ENCODE measurements around the gene UGT1A10.
"Not testable (repeated sequence)": the region's sequence is repeated elsewhere in the genome, so short reads cannot be mapped to it uniquely, and the experiment has no call there.

The UGT1A10 gene

DNA sequence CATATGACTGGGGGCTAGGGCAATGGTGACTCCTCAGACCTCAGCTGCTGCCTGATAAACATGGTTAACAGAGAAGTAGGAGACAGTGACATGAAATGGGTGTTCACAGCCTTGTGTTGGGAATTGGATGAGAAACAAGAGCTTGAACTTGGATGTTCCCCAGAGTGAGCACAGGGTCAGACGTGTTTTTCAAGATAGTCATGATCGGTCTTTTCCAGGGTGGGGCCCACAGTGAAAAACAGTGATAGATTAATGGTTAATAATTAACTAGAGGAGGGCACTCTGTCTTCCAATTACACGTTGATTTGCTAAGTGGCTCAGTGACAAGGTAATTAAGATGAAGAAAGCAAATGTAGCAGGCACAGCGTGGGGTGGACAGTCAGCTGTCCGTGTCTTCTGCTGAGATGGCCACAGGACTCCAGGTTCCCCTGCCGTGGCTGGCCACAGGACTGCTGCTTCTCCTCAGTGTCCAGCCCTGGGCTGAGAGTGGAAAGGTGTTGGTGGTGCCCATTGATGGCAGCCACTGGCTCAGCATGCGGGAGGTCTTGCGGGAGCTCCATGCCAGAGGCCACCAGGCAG lies 92.6 kb downstream of the UGT1A10 start, which contains the start of gene UGT1A3:
Gene UGT1A3, plus strand, starts transcription at position 320 of the 579 bp plus-strand sequence. Its CDS starts 85 bp downstream, at position 405.
- H3K27ac Mint-ChIP-seq = no peak within 1 kb of the TSS
- no peak within 1 kb of the TSS for H3K4me3 Mint-ChIP-seq
- no peaks in the 10 kb centered on the region for H3K36me3 Mint-ChIP-seq
- no peaks in the 10 kb centered on the region for H3K9me3 Mint-ChIP-seq
- DNase-seq (ENCODE audit: low spot score in 2 of 2) (no peak), ATAC-seq (no peak)
- H3K4me1 Mint-ChIP-seq = no peaks in the 10 kb centered on the region

DNA sequence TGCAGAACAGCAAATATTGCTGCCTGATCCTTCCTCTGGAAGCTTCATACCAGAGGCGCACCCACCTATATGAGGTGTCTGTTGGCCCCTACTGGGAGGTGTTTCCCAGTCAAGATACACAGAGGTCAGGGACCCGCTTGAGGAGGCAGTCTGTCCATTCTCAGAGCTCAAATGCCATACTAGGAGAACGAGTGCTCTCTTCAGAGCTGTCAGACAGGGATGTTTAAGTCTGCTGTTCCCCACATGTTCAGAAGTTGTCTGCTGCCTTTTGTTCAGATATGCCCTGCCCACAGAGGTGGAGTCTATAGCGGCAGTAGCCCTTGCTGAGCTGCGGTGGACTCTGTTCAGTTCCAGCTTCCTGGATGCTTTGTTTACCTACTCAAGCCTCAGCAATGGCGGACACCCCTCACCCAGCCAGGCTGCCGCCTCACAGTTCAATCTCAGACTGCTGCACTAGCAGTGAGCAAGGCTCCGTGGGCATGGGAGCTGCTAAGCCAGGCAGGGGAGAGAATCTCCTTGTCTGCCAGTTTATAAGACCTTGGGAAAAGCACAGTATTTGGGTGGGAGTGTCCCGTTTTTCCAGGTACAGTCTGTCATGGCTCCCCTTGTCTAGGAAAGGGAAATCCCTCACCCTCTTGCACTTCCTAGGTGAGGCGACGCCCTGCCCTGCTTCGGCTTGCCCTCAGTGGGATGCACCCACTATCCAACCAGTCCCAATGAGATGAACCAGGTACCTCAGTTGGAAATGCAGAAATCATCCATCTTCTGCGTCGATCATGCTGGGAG lies 100.8 kb downstream of the UGT1A10 start:
- not testable (repeated sequence) for ATAC-seq; H3K27ac Mint-ChIP-seq; H3K4me3 Mint-ChIP-seq; H3K4me1 Mint-ChIP-seq; H3K36me3 Mint-ChIP-seq; DNase-seq (ENCODE audit: low spot score in 2 of 2); H3K9me3 Mint-ChIP-seq

DNA sequence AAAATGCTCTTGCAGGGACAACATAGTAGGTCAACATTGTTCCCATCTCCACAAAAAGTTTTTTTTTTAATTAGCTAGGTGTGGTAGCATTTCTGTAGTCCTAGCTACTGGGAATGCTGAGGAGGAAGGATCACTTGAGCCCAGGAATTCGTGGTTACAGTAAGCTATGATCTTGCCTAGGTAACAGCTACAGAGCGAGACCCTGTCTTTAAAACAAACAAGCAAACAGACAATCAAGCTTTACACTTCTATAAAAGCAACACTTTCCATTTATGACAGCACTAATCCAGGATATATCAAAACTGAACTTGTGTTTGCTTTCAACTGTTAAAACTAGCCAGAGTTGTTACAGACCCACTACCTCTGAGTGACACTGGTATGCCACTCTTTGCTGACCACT lies 104.6 kb downstream of the UGT1A10 start:
- Mint-ChIP-seq H3K4me3 (no peak overlapping the region), H3K9me3 (no peaks in the 10 kb centered on the region), H3K36me3 (no peaks in the 10 kb centered on the region), H3K4me1 (no peaks in the 10 kb centered on the region), H3K27ac (no peak overlapping the region)
- no peak for ATAC-seq
- DNase-seq (ENCODE audit: low spot score in 2 of 2) = no peak

DNA sequence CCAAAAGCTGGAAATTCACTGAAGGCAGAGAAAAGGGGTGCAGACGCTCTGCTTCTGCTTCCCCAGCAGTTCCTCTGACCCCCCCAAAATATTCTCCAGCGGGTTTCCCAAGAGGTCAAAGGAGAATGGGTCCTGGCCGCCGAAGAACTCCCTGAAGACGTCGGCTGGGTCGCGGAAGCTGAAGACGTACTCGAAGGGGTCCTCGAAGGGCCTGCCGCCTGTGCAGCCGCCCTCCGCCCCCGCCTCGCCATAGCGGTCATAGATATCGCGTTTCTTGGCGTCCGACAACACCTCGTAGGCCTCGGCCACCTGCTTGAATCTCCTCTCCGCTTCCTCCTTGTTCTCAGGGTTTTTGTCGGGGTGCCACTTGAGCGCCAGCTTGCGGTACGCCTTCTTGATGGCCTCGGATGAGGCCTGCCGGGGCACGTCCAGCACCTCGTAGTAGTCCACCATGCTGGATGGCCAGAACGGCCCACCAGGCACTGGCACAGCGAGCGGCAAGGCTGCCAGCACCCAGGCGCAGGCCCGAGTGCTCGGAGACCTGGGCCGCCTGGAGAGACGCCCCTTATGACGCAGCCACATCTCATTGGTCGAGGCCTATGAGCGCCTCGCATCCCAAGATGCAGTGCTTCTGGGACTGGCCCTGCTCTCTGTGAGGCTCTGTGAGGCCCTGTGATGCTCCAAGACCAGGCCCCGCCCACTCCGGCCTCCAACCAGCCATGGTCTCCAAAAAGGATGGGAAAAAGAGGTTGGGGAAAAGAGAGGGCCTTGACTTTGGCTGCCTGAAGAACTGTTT lies 107.4 kb downstream of the UGT1A10 start:
- no peak overlapping the region for H3K4me3 Mint-ChIP-seq
- H3K4me1 Mint-ChIP-seq = no peaks in the 10 kb centered on the region
- DNase-seq (ENCODE audit: low spot score in 2 of 2) (no peak), ATAC-seq (no peak)
- no peaks in the 10 kb centered on the region for H3K9me3 Mint-ChIP-seq
- H3K36me3 Mint-ChIP-seq = no peaks in the 10 kb centered on the region
- no peak overlapping the region for H3K27ac Mint-ChIP-seq

DNA sequence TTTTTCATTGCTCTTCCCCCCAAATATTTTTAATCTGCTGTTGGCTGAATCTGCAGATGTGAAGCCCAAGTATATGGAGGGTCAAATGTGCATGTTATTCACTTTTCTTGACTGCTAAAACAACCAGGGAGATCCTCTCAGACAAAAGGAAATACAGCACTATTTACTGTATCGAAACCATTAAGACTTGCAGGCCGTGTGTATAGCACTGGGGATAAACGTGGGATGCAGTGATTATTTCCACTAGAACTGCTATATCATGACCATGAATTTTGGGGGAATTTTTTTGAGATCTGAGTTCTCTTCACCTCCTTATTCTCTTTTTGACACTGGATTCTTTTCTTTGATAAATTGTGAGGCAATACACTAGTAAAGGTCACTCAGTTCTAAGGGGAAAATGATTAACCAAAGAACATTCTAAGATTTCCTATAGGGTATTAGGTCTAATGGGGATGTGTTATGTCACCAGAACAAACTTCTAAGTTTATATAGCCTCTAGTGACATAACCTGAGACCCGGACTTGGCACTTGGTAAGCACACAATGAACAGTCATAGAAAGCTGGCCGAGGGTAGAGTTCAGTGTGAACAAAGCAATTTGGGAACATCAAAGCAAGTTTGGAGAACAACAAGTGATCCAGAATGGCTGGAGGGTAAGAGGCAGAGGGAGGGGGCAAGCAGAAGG lies 109.0 kb downstream of the UGT1A10 start:
- H3K27ac Mint-ChIP-seq = no peak overlapping the region
- H3K4me1 Mint-ChIP-seq = no peaks in the 10 kb centered on the region
- H3K9me3 Mint-ChIP-seq = peaks cover 6% of the 10 kb centered on the region
- DNase-seq (ENCODE audit: low spot score in 2 of 2) (no peak), ATAC-seq (no peak)
- H3K36me3 Mint-ChIP-seq = no peaks in the 10 kb centered on the region
- no peak overlapping the region for H3K4me3 Mint-ChIP-seq

DNA sequence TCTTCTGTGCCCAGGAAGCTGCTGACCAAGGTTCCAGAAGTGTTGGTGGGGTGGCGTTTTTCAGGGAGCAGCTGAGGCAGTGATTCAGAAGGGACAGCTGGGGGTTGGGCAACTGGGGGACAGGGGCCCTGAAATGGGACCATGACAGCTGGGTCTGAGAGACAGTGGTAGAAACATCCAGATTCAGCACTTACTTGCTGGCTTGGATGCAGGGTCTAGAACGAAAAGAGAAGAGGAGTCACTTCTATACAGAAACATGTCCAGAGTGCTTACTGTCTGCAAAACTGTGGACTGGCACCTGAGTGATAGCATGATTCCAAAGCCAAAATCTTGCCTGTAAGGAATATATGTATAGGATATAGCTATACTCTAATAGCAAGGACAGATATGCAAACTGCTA lies 109.6 kb downstream of the UGT1A10 start:
- H3K4me3 Mint-ChIP-seq; ATAC-seq; H3K27ac Mint-ChIP-seq; H3K9me3 Mint-ChIP-seq; H3K36me3 Mint-ChIP-seq; H3K4me1 Mint-ChIP-seq; DNase-seq (ENCODE audit: low spot score in 2 of 2): not testable (repeated sequence)

DNA sequence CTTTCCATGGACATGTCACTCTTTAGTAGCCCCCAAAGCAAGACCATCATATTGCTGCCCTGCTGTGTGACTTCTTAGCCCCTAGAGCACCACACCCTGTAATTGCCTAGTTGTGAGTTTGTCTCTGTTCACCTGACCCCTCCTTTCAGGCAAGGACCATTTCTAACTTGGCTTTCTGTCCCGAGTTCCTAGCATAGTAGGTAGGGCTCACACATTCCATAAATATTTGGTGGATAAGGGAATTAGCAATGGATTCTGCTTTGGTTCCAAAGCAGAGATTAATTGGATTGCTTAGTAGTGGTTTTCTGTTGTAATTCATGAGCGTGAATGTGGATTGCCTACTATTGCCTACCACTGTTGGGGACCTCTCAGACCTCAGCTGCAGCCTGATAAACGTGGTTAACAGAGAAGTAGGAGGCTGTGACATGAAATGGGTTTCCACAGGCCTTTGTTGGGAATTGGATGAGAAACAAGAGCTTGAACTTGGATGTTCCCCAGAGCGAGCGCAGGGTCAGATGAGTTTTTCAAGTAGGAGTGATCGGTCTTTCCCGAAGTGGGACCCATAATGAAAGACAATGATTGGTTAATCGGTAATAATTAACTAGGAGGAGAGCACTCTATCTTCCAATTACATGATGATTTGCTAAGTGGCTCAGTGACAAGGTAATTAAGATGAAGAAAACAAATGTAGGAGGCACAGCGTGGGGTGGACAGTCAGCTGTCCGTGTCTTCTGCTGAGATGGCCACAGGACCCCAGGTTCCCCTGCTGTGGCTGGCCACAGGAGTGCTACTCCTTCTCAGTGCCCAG lies 110.4 kb downstream of the UGT1A10 start:
- no peak for DNase-seq (ENCODE audit: low spot score in 2 of 2)
- H3K4me1 Mint-ChIP-seq = no peaks in the 10 kb centered on the region
- no peak for ATAC-seq
- peaks cover 10% of the 10 kb centered on the region for H3K9me3 Mint-ChIP-seq
- H3K4me3 Mint-ChIP-seq = no peak overlapping the region
- H3K36me3 Mint-ChIP-seq = no peaks in the 10 kb centered on the region
- H3K27ac Mint-ChIP-seq = no peak overlapping the region

DNA sequence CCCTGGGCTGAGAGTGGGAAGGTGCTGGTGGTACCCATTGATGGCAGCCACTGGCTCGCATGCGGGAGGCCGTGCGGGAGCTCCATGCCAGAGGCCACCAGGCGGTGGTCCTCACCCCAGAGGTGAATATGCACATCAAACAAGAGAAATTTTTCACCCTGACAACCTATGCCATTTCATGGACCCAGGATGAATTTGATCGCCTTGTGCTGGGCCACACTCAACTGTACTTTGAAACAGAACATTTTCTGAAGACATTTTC lies 111.0 kb downstream of the UGT1A10 start:
- ATAC-seq (no peak), DNase-seq (ENCODE audit: low spot score in 2 of 2) (no peak)
- no peak overlapping the region for H3K27ac Mint-ChIP-seq
- H3K4me3 Mint-ChIP-seq = no peak overlapping the region
- H3K9me3 Mint-ChIP-seq = peaks cover 11% of the 10 kb centered on the region
- no peaks in the 10 kb centered on the region for H3K36me3 Mint-ChIP-seq
- H3K4me1 Mint-ChIP-seq = no peaks in the 10 kb centered on the region

DNA sequence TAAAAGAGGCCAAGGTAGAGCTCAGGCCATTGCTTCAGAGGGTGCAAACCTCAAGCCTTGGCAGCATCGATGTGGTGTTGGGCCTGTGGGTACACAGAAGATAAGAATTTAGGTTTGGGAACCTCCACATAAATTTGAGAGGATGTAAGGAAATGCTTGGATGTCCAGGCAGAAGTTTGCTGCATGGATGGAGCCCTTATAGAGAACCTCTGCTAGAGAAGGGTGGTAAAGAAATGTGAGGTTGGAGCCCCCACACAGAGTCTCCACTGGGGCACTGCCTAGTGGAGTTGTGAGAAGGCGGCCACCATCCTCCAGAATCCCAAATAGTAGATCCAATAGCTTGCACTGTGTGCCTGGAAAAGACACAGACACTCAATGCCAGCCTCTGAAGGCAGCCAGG lies 114.4 kb downstream of the UGT1A10 start:
- H3K36me3 Mint-ChIP-seq; DNase-seq (ENCODE audit: low spot score in 2 of 2); H3K4me1 Mint-ChIP-seq; ATAC-seq; H3K4me3 Mint-ChIP-seq; H3K27ac Mint-ChIP-seq: not testable (repeated sequence)
- H3K9me3 Mint-ChIP-seq = peaks cover 11% of the 10 kb centered on the region

DNA sequence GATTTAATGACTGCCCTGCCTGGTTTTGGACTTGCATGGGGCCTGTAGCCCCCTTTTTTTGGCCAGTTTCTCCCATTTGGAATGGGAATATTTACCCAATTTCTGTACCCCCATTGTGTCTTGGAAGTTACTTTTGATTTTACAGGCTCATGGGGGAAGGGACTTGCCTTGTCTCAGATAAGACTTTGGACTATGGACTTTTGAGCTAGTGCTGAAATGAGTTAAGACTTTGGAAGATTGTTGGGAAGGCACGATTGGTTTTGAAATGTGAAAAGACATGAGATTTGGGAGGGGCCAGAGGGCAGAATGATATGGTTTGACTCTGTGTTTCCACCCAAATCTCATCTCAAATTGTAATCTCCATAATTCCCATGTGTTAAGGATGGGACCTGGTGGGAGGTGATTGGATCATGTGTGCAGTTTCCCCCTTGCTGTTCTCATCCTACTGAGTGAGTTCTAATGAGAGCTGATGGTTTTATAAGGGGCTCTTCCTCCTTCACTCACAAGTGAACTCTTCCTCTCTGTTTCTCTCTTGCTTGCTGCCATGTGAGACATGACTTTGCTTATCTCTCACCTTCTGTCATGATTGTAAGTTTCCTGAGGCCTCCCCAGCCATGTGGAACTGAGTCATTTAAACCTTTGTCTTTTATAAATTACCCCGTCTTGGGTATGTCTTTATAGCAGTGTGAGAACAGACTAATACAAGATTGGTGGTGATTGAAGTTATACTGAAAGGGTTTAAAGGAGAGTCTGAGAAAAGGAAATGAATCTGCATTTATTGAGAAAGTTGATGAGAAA lies 115.2 kb downstream of the UGT1A10 start:
- H3K36me3 Mint-ChIP-seq; ATAC-seq; DNase-seq (ENCODE audit: low spot score in 2 of 2); H3K4me3 Mint-ChIP-seq; H3K4me1 Mint-ChIP-seq; H3K27ac Mint-ChIP-seq: not testable (repeated sequence)
- H3K9me3 Mint-ChIP-seq = peaks cover 11% of the 10 kb centered on the region

DNA sequence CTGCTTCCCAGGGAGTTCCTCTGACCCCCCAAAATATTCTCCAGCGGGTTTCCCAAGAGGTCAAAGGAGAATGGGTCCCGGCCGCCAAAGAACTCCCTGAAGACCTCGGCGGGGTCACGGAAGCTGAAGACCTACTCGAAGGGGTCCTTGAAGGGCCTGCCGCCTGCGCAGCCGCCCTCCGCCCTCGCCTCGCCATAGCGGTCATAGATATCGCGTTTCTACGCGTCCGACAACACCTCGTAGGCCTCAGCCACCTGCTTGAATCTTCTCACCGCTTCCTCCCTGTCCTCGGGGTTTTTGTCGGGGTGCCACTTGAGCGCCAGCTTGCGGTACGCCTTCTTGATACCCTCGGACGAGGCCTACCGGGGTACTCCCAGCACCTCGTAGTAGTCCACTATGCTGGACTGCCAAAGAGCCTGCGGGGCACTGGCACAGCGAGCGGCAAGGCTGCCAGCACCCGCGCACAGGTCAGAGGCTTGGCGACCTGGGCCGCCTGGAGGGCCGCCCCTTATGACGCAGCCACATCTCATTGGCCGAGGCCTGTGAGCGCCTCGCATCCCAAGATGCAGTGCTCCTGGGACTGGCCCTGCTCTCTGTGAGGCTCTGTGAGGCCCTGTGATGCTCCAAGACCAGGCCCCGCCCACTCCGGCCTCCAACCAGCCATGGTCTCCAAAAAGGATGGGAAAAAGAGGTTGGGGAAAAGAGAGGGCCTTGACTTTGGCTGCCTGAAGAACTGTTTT lies 118.8 kb downstream of the UGT1A10 start:
- ATAC-seq (no peak), DNase-seq (ENCODE audit: low spot score in 2 of 2) (no peak)
- H3K9me3 Mint-ChIP-seq = peaks cover 7% of the 10 kb centered on the region
- H3K36me3 Mint-ChIP-seq = no peaks in the 10 kb centered on the region
- H3K27ac Mint-ChIP-seq = no peak overlapping the region
- no peak overlapping the region for H3K4me3 Mint-ChIP-seq
- H3K4me1 Mint-ChIP-seq = no peaks in the 10 kb centered on the region

DNA sequence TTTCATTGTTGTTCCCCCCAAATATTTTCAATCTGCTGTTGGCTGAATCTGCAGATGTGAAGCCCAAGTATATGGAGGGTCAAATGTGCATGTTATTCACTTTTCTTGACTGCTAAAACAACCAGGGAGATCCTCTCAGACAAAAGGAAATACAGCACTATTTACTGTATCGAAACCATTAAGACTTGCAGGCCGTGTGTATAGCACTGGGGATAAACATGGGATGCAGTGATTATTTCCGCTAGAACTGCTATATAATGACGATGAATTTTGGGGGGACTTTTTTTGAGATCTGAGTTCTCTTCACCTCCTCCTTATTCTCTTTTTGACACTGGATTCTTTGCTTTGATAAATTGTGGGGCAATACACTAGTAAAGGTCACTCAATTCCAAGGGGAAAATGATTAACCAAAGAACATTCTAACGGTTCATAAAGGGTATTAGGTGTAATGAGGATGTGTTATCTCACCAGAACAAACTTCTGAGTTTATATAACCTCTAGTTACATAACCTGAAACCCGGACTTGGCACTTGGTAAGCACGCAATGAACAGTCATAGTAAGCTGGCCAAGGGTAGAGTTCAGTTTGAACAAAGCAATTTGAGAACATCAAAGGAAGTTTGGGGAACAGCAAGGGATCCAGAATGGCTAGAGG lies 120.3 kb downstream of the UGT1A10 start:
- ATAC-seq = no peak
- Mint-ChIP-seq H3K4me1 (no peaks in the 10 kb centered on the region), H3K4me3 (no peak overlapping the region), H3K36me3 (no peaks in the 10 kb centered on the region), H3K27ac (no peak overlapping the region), H3K9me3 (peaks cover 2% of the 10 kb centered on the region)
- DNase-seq (ENCODE audit: low spot score in 2 of 2) = no peak

DNA sequence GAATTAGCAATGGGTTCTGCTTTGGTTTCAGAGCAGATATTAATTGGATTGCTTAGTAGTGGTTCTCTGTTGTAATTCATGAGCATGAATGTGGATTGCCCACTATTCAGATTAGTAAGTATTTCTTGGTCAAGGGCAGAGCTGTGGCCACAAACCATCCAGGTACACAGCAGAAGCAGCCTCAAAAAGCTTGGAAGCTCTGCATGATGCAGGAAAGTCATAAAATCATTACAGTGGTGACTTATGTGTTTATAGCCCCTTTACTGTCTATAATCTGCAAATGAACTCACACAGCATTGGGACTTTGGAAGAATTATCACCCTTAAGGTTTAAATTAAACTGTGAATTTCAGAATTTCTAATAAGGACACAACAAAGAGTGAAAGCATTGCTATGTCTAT lies 121.9 kb downstream of the UGT1A10 start:
- no peak for DNase-seq (ENCODE audit: low spot score in 2 of 2)
- Mint-ChIP-seq H3K27ac (no peak overlapping the region), H3K4me1 (no peaks in the 10 kb centered on the region), H3K36me3 (no peaks in the 10 kb centered on the region), H3K9me3 (no peaks in the 10 kb centered on the region), H3K4me3 (no peak overlapping the region)
- no peak for ATAC-seq

Data from stimulated activated effector memory CD8-positive, alpha-beta T cell treated with anti-CD3 and anti-CD28 coated beads, Interleukin-12 subunit alpha, Interleukin-12 subunit beta, amount 100 ng/mL, for 72 hours (primary cell).